ENCODE data around the gene RSPH9. TPM values are rescaled to one million over a fixed set of nuclear protein-coding genes. Genes with fewer than 3 reads are reported as not detected.

Gene RSPH9
- total and polyA plus RNA-seq, 2 donors (not counting 3 experiments of a cell fraction or from before 2014, with no cell fraction given) = 0.18 to 0.27 TPM

DNA sequence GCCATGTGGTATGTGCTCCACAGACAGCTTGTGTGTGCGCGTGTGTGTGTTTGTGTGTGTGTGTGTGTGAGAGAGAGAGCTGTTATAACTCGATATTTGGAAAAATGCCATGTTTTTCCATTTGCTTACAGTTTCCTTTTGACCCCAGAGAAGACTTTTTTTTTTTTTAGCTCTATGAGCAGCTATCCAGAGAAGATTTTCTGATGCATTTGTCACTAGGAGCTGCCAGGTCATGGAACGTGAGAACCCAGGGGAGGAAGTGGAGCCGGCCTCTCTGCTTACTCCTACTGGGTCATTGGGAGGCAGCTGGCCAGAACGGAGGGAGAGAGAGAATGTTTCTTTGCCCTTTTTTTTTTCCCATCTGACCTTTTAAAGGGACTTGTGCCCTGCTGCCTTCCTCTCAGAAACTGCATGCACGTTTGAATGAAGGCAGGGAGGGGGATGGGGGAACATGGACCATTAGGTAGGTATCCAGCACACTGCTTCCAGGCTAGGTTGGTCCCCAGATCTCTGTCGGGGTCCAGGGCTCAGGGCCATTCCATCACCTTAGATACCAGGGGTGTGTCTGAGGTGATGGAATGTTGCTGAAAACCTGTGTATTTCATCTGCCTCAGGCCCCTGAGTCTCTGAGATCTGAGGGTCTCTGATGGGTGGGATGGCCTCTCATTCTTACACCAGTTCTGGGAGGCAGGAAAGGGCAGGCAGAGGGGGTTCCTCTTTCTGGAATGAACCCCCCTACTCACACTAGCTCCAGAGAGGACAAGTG lies 53.9 kb downstream of the RSPH9 start:
- H3K4me3 ChIP-seq (replicated peaks in 1 of 3; ENCODE audit: insufficient read depth in 1 of 3, low read depth in 1 of 3, low read length in 3 of 3) = no peak overlapping the region

DNA sequence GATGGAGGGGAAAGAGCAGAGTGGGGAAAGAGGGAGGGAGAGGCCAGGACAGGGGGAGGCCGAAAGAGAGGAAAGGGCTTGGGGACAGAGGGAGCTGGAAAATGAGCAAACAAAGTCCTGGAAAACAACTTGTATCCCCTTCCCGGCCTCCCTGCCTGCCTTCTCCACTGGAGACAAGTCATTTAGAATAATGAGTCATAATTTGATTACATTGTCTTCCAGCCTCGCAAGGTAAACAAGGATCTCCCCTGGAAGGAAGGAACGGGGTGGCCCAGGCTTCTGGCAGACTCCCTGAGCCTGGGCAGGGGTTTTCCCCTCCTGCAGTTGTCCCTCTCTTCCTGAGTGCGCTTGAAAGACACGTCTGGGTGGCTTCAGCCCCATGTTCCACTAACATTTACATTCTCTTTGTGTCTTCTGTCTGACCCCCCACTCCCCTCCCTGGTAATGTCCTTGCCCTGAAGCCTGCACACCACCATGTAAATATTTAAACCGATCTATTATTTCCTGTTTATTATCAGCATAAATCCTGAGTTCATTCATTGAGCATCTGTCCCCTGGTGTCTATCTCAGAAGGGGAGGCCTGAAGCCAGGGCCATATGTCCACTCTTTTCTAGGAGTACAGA lies 54.8 kb downstream of the RSPH9 start:
- no TSS peak for BruUV-seq (replicated peaks)
- Histone ChIP-seq H3K36me3 (ENCODE audit: control insufficient read depth in 2 of 2, extremely low read depth in 1 of 2, insufficient read depth in 2 of 2, low read length in 2 of 2) (no peaks in the 10 kb centered on the region), H3K9ac (replicated peaks; ENCODE audit: extremely low read depth, insufficient read depth, low read length) (peak overlapping the region; percentile 35), H3K27ac (ENCODE audit: insufficient read depth, low read depth, low read length) (peak overlapping the region; percentile 75), H4K20me1 (replicated peaks; ENCODE audit: control insufficient read depth, extremely low read depth, insufficient read depth, low read length) (no peaks in the 10 kb centered on the region), H3K9me3 (replicated peaks; ENCODE audit: control insufficient read depth, insufficient read depth, low read length) (no peaks in the 10 kb centered on the region), H3K79me2 (ENCODE audit: control insufficient read depth, insufficient read depth, low read length) (no peaks in the 10 kb centered on the region), H2AFZ (ENCODE audit: low read depth, low read length) (no peak overlapping the region), H3K4me2 (ENCODE audit: insufficient read depth, low read length) (peak overlapping the region; percentile 60), H3K4me1 (ENCODE audit: control insufficient read depth, extremely low read depth, insufficient read depth, low read length) (peaks cover 45% of the 10 kb centered on the region), H3K4me3 (replicated peaks in 1 of 3; ENCODE audit: insufficient read depth in 1 of 3, low read depth in 1 of 3, low read length in 3 of 3) (no peak overlapping the region), H3K27me3 (ENCODE audit: control insufficient read depth in 2 of 2, insufficient read depth in 2 of 2, low read length in 2 of 2) (no peaks in the 10 kb centered on the region), H3K9me1 (replicated peaks; ENCODE audit: control insufficient read depth, extremely low read depth, insufficient read depth, low read length) (no peaks in the 10 kb centered on the region)
- CTCF ChIA-PET = interaction anchor here (1.0 to 2.7 kb wide), 4 partner anchors 9 to 379 kb away, joined by 3 to 19 read pairs (median 4); no protein-coding TSS in a partner anchor
- POLR2A ChIA-PET = no interaction called here
- dilution Hi-C loops (cut with MboI; ENCODE audit: extremely low pct_ligation_motif_present, low sequenced_read_pairs) = no loop called here
- intact Hi-C loops (cut with micrococcal nuclease) = loop anchor here (1.0 kb wide), 1 partner anchor 12 kb away; the partner anchor contains the start of gene MRPS18A
- FAIRE-seq (peak; percentile 93), DNase-seq (ENCODE audit: low read depth, low spot score) (peak; percentile 89)
- TF ChIP-seq POLR2A (IDR thresholded peaks at IDR 0.05; ENCODE audit: low read depth, low read length) (peak; percentile 59), GATA2 (IDR thresholded peaks at IDR 0.05; ENCODE audit: insufficient read depth, insufficient read length, low read depth, low read length) (peak; percentile 60), MYC (IDR thresholded peaks at IDR 0.05; ENCODE audit: low read depth, low read length) (no peak), JUN (IDR thresholded peaks at IDR 0.05; ENCODE audit: borderline replicate concordance, insufficient read depth, insufficient read length, low read depth) (peak; percentile 76), EZH2 (IDR thresholded peaks at IDR 0.05; ENCODE audit: borderline replicate concordance, low read depth, low read length, severe bottlenecking) (no peak), FOS (IDR thresholded peaks at IDR 0.05; ENCODE audit: borderline replicate concordance, insufficient read depth, low read length) (peak; percentile 89), POLR2AphosphoS5 (IDR thresholded peaks at IDR 0.05; ENCODE audit: insufficient read depth, low read depth, low read length) (peak; percentile 87)
- TF ChIP-seq, protein P1, sequence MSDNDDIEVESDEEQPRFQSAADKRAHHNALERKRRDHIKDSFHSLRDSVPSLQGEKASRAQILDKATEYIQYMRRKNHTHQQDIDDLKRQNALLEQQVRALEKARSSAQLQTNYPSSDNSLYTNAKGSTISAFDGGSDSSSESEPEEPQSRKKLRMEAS (IDR thresholded peaks at IDR 0.05; ENCODE audit: insufficient read depth, insufficient read length) = no peak

More for the DNA sequence above, 53.9 kb downstream of the RSPH9 start:
- Histone ChIP-seq H3K79me2 (ENCODE audit: control insufficient read depth, insufficient read depth, low read length) (no peaks in the 10 kb centered on the region), H4K20me1 (replicated peaks; ENCODE audit: control insufficient read depth, extremely low read depth, insufficient read depth, low read length) (no peaks in the 10 kb centered on the region), H3K27ac (ENCODE audit: insufficient read depth, low read depth, low read length) (peak overlapping the region; percentile 75), H3K4me2 (ENCODE audit: insufficient read depth, low read length) (peak overlapping the region; percentile 60), H3K9me3 (replicated peaks; ENCODE audit: control insufficient read depth, insufficient read depth, low read length) (no peaks in the 10 kb centered on the region), H3K9me1 (replicated peaks; ENCODE audit: control insufficient read depth, extremely low read depth, insufficient read depth, low read length) (no peaks in the 10 kb centered on the region), H3K4me1 (ENCODE audit: control insufficient read depth, extremely low read depth, insufficient read depth, low read length) (peaks cover 43% of the 10 kb centered on the region), H3K36me3 (ENCODE audit: control insufficient read depth in 2 of 2, extremely low read depth in 1 of 2, insufficient read depth in 2 of 2, low read length in 2 of 2) (no peaks in the 10 kb centered on the region), H3K9ac (replicated peaks; ENCODE audit: extremely low read depth, insufficient read depth, low read length) (peak overlapping the region; percentile 35), H3K27me3 (ENCODE audit: control insufficient read depth in 2 of 2, insufficient read depth in 2 of 2, low read length in 2 of 2) (no peaks in the 10 kb centered on the region), H2AFZ (ENCODE audit: low read depth, low read length) (no peak overlapping the region)
- peak; percentile 91 for DNase-seq (ENCODE audit: low read depth, low spot score)
- ChIA-PET CTCF (interaction anchor here (0.7 to 2.7 kb wide), 5 partner anchors 10 to 380 kb away, joined by 3 to 19 read pairs (median 3); no protein-coding TSS in a partner anchor), POLR2A (interaction anchor here (1.1 to 1.3 kb wide), 2 partner anchors 9 to 11 kb away, joined by 3 to 4 read pairs; partner anchors contain the start of gene MRPS18A)
- dilution Hi-C loops (cut with MboI; ENCODE audit: extremely low pct_ligation_motif_present, low sequenced_read_pairs) = no loop called here
- no TSS peak for BruUV-seq (replicated peaks)
- TF ChIP-seq GATA2 (IDR thresholded peaks at IDR 0.05; ENCODE audit: insufficient read depth, insufficient read length, low read depth, low read length) = peak; percentile 21
- TF ChIP-seq FOS (IDR thresholded peaks at IDR 0.05; ENCODE audit: borderline replicate concordance, insufficient read depth, low read length) = no peak
- peak; percentile 77 for FAIRE-seq
- intact Hi-C loops (cut with micrococcal nuclease) = loop anchor here (1.0 kb wide), 1 partner anchor 11 kb away; the partner anchor contains the start of gene MRPS18A

Data from endothelial cell of umbilical vein (primary cell).